GM23338 (cell line): ENCODE measurements around the gene SRPK2. TPM values are rescaled to one million over a fixed set of nuclear protein-coding genes. Genes with fewer than 3 reads are reported as not detected.

Experiments
- ATAC-seq: fragments of 200-7000 bp; cut with Tn5 transposase; 3 replicates; pipeline ENCODE4 v1.9.1; 2020
- DNase-seq: peaks from one replicate; pipeline ENCODE4 v3.0.0-alpha.2; 2015; ENCODE audit warnings: low spot score
- H2AFZ ChIP-seq: fragments of 200-600 bp; sonication (generic); 2 replicates; pipeline ENCODE4 v1.8.0; 2016; ENCODE audit warnings: antibody characterized with exemption, mild to moderate bottlenecking, moderate library complexity
- H3F3A ChIP-seq: fragments of 200-600 bp; sonication (generic); replicated peaks from 2 replicates; pipeline ENCODE4 v1.8.0; 2017; ENCODE audit warnings: antibody characterized with exemption, mixed run types, low read depth
- H3K27ac ChIP-seq: fragments of 200-600 bp; sonication (generic); 2 replicates; pipeline ENCODE4 v1.6.1; 2016; ENCODE audit warnings: low read depth
- H3K27me3 ChIP-seq: fragments of 200-600 bp; sonication (generic); 2 replicates; pipeline ENCODE4 v1.8.0; 2016; ENCODE audit warnings: mild to moderate bottlenecking, mixed run types, moderate library complexity; ENCODE audit not compliant: insufficient read depth
- H3K36me3 ChIP-seq: fragments of 200-600 bp; sonication (generic); 2 replicates; pipeline ENCODE4 v1.8.0; 2016; ENCODE audit warnings: mild to moderate bottlenecking; ENCODE audit not compliant: insufficient read depth
- H3K4me1 ChIP-seq: fragments of 200-600 bp; sonication (generic); 2 replicates; pipeline ENCODE4 v1.8.0; 2016; ENCODE audit warnings: mild to moderate bottlenecking, moderate library complexity; ENCODE audit not compliant: insufficient read depth
- H3K4me2 ChIP-seq: fragments of 200-600 bp; sonication (generic); 2 replicates; pipeline ENCODE4 v1.7.1; 2017; ENCODE audit warnings: mixed run types
- H3K4me3 ChIP-seq: fragments of 200-600 bp; sonication (generic); 2 replicates; pipeline ENCODE4 v1.6.1; 2016; ENCODE audit warnings: mixed run types
- H3K79me2 ChIP-seq: fragments of 200-600 bp; sonication (generic); replicated peaks from 2 replicates; pipeline ENCODE4 v1.8.0; 2017; ENCODE audit warnings: mild to moderate bottlenecking; ENCODE audit not compliant: insufficient read depth
- H3K9me2 ChIP-seq: fragments of 200-600 bp; sonication (generic); 2 replicates; pipeline ENCODE4 v1.8.0; 2017; ENCODE audit not compliant: insufficient read depth
- H4K20me1 ChIP-seq: fragments of 200-600 bp; sonication (generic); replicated peaks from 2 replicates; pipeline ENCODE4 v1.8.0; 2017; ENCODE audit warnings: mild to moderate bottlenecking; ENCODE audit not compliant: insufficient read depth
- H3K27ac Mint-ChIP-seq: 2 replicates; pipeline ENCODE4 v1.8.0; 2020; ENCODE audit warnings: inconsistent platforms, mild to moderate bottlenecking, moderate library complexity, mixed read lengths
- H3K27me3 Mint-ChIP-seq: 3 replicates; pipeline ENCODE4 v1.8.0; 2022; ENCODE audit warnings: low read depth, mild to moderate bottlenecking, moderate library complexity, mixed read lengths, inconsistent platforms; ENCODE audit not compliant: insufficient read depth, poor library complexity
- H3K36me3 Mint-ChIP-seq: 3 replicates; pipeline ENCODE4 v1.8.0; 2021; ENCODE audit warnings: low read depth, mild to moderate bottlenecking, inconsistent platforms, moderate library complexity, mixed read lengths
- H3K4me1 Mint-ChIP-seq: 3 replicates; pipeline ENCODE4 v1.8.0; 2020; ENCODE audit warnings: mild to moderate bottlenecking, inconsistent platforms, mixed read lengths
- H3K4me3 Mint-ChIP-seq: 3 replicates; pipeline ENCODE4 v1.8.0; 2021; ENCODE audit warnings: moderate library complexity, mild to moderate bottlenecking, inconsistent platforms, mixed read lengths
- H3K9me3 Mint-ChIP-seq: 3 replicates; pipeline ENCODE4 v1.8.0; 2020; ENCODE audit warnings: moderate library complexity, mild to moderate bottlenecking, inconsistent platforms, mixed read lengths
- CREB1 ChIP-seq: fragments of 250-450 bp; sonication (Bioruptor Pico); IDR thresholded peaks from 2 replicates; pipeline ENCODE4 v1.5.0; 2020; ENCODE audit warnings: low read depth, mild to moderate bottlenecking, moderate library complexity
- CTCF ChIP-seq, 2 experiments: fragments of 200-600 bp in 1 of 2; sonication (generic) in 1 of 2; conservative IDR thresholded peaks; 2 replicates each; pipeline versions ENCODE4 v1.5.1 to v1.6.1; 2016 to 2017; ENCODE audit warnings: antibody characterized with exemption in 2 of 2, low read depth in 2 of 2, mild to moderate bottlenecking in 2 of 2, moderate library complexity in 1 of 2
- ETS1 ChIP-seq: IDR thresholded peaks from 2 replicates; pipeline ENCODE4 v1.6.1; 2016; ENCODE audit warnings: antibody characterized with exemption
- EZH2 ChIP-seq: fragments of 200-600 bp; sonication (generic); IDR thresholded peaks from one replicate; pipeline ENCODE4 v1.8.0; 2017; ENCODE audit warnings: antibody characterized with exemption, mild to moderate bottlenecking, low read depth; ENCODE audit not compliant: unreplicated experiment
- EZH2phosphoT487 ChIP-seq: fragments of 200-600 bp; sonication (generic); IDR thresholded peaks from one replicate; pipeline ENCODE4 v1.8.1; 2018; ENCODE audit warnings: antibody characterized with exemption; ENCODE audit not compliant: unreplicated experiment
- JUNB ChIP-seq: IDR thresholded peaks from one replicate; pipeline ENCODE4 v1.6.1; 2016; ENCODE audit warnings: antibody characterized with exemption; ENCODE audit not compliant: unreplicated experiment
- NANOG ChIP-seq: IDR thresholded peaks from 2 replicates; pipeline ENCODE4 v1.6.1; 2016; ENCODE audit warnings: antibody characterized with exemption, borderline replicate concordance
- POLR2AphosphoS5 ChIP-seq: IDR thresholded peaks from 2 replicates; pipeline ENCODE4 v1.6.1; 2016; ENCODE audit warnings: antibody characterized with exemption, low read depth
- REST ChIP-seq: IDR thresholded peaks from one replicate; pipeline ENCODE4 v1.6.1; 2018; ENCODE audit warnings: antibody characterized with exemption; ENCODE audit not compliant: unreplicated experiment
- STAT1 ChIP-seq: IDR thresholded peaks from one replicate; pipeline ENCODE4 v1.6.1; 2016; ENCODE audit warnings: antibody characterized with exemption; ENCODE audit not compliant: unreplicated experiment
- ZNF114 ChIP-seq: fragments of 250-450 bp; sonication (Bioruptor Pico); IDR thresholded peaks from 2 replicates; pipeline ENCODE4 v1.5.0; 2020; ENCODE audit warnings: mild to moderate bottlenecking, moderate library complexity
- ZNF331 ChIP-seq: fragments of 250-450 bp; sonication (Bioruptor Pico); IDR thresholded peaks from 2 replicates; pipeline ENCODE4 v1.5.0; 2020; ENCODE audit warnings: low read depth, mild to moderate bottlenecking, moderate library complexity
- polyA plus RNA-seq: library from polyadenylated mRNA; unstranded; fragments of >200 nt; fragmentation: Nextera tagmentation; extraction: Ambion mirVana; gene quantifications from 2 replicates; pipeline ENCODE4 v1.2.1, GENCODE V29; 2016
- total RNA-seq: library from RNA; depleted of rRNA; stranded (reverse); fragments of >200 nt; shearing (Covaris generic); gene quantifications from 2 replicates; pipeline ENCODE4 v1.2.3, GENCODE V29; 2014

SRPK2 gene
- total and polyA plus RNA-seq, 2 experiments from 2014 or later = 66.3 to 91.5 TPM

GRCh38 chr7:105191331-105191730 lies 197.4 kb downstream of the SRPK2 start (continued):
- TF ChIP-seq REST = no peak
- TF ChIP-seq ZNF114 (CRISPR knock-in tag) = no peak
- no peak for TF ChIP-seq CREB1
- TF ChIP-seq EZH2phosphoT487 = no peak
- no peak for TF ChIP-seq EZH2

- ATAC-seq (peak; percentile 29; the same call in 2 of the 3 replicates), DNase-seq (no peak)
- H3K4me3 ChIP-seq = no peak overlapping the region
- H3K4me1 ChIP-seq = no peaks in the 10 kb centered on the region; the same call in 1 of the 2 replicates
- no peak overlapping the region for H3K4me2 ChIP-seq
- 0 out of 2 replicates have a peak overlapping the region, but pooled peaks have one; percentile 1 for H3K27ac Mint-ChIP-seq
- H3K79me2 ChIP-seq = peaks cover 5% of the 10 kb centered on the region
- no peak overlapping the region for H3K27ac ChIP-seq
- H3K27me3 Mint-ChIP-seq = no peaks in the 10 kb centered on the region
- H3K4me3 Mint-ChIP-seq = no peak overlapping the region
- H3K36me3 ChIP-seq = no peaks in the 10 kb centered on the region
- H3K27me3 ChIP-seq = no peaks in the 10 kb centered on the region
- no peaks in the 10 kb centered on the region for H3K36me3 Mint-ChIP-seq
- no peak overlapping the region for H2AFZ ChIP-seq
- no peaks in the 10 kb centered on the region for H3K9me2 ChIP-seq
- H3K9me3 Mint-ChIP-seq = no peaks in the 10 kb centered on the region
- 0 out of 2 replicates have a peak, but pooled peaks cover 3% of the 10 kb centered on the region for H4K20me1 ChIP-seq
- H3F3A ChIP-seq = no peaks in the 10 kb centered on the region
- H3K4me1 Mint-ChIP-seq = no peaks in the 10 kb centered on the region; the same call in 2 of the 3 replicates
- TF ChIP-seq ZNF114 (CRISPR knock-in tag) (no peak), STAT1 (no peak), EZH2 (no peak), REST (no peak), JUNB (no peak), NANOG (no peak), POLR2AphosphoS5 (no peak), CREB1 (no peak), ETS1 (no peak), ZNF331 (CRISPR knock-in tag) (no peak), EZH2phosphoT487 (no peak), CTCF (conservative IDR thresholded peaks at IDR 0.05; ENCODE audit: low read depth in 2 of 2) (no peak)
Measured at GRCh38 chr7:105189859-105190492, 198.7 kb downstream of the SRPK2 start.
